CD4-positive, alpha-beta T cell treated with Interleukin-17A for 1 hour (primary cell): ENCODE measurements around the gene UBE2U.
"Not testable (repeated sequence)": the region's sequence is repeated elsewhere in the genome, so short reads cannot be mapped to it uniquely, and the experiment has no call there.

Source experiments
- DNase-seq: peaks from one replicate; pipeline ENCODE4 v3.0.0-alpha.2; 2020

The UBE2U gene

GRCh38 chr1:64194168-64195080 lies 9.0 kb upstream of the UBE2U start:
- DNase-seq, result no peak

GRCh38 chr1:64195081-64195395 lies 8.4 kb upstream of the UBE2U start:
- DNase-seq, result no peak

- DNase-seq, result no peak
Observed at GRCh38 chr1:64196074-64196870, 7.2 kb upstream of the UBE2U start.

- DNase-seq, result no peak
Observed at GRCh38 chr1:64197076-64197475, 6.3 kb upstream of the UBE2U start.

GRCh38 chr1:64199154-64199553 lies 4.3 kb upstream of the UBE2U start:
- DNase-seq, result no peak

- DNase-seq, result no peak
Observed at GRCh38 chr1:64200064-64200463, 3.4 kb upstream of the UBE2U start.

GRCh38 chr1:64209221-64209620 lies 5.8 kb downstream of the UBE2U start:
- no peak for DNase-seq

- no peak for DNase-seq
Observed at GRCh38 chr1:64212031-64212430, 8.6 kb downstream of the UBE2U start.

GRCh38 chr1:64215576-64215975 lies 12.2 kb downstream of the UBE2U start:
- DNase-seq, result no peak

- DNase-seq, result no peak
Observed at GRCh38 chr1:64220241-64220640, 16.8 kb downstream of the UBE2U start.

GRCh38 chr1:64223329-64224151 lies 20.1 kb downstream of the UBE2U start:
- no peak for DNase-seq

- DNase-seq, result not testable (repeated sequence)
Observed at GRCh38 chr1:64224236-64224635, 20.8 kb downstream of the UBE2U start.

- DNase-seq, result no peak
Observed at GRCh38 chr1:64228167-64228957, 24.9 kb downstream of the UBE2U start.

- DNase-seq, result no peak
Observed at GRCh38 chr1:64229307-64229706, 25.9 kb downstream of the UBE2U start.

GRCh38 chr1:64231153-64231552 lies 27.7 kb downstream of the UBE2U start:
- no peak for DNase-seq

GRCh38 chr1:64231654-64232053 lies 28.2 kb downstream of the UBE2U start:
- no peak for DNase-seq

GRCh38 chr1:64234714-64235113 lies 31.3 kb downstream of the UBE2U start:
- no peak for DNase-seq

GRCh38 chr1:64235181-64235580 lies 31.8 kb downstream of the UBE2U start:
- DNase-seq, result no peak

- no peak for DNase-seq
Observed at GRCh38 chr1:64235910-64236309, 32.5 kb downstream of the UBE2U start.

- DNase-seq, result no peak
Observed at GRCh38 chr1:64236541-64236954, 33.1 kb downstream of the UBE2U start.

GRCh38 chr1:64239519-64239918 lies 36.1 kb downstream of the UBE2U start:
- DNase-seq, result not testable (repeated sequence)

GRCh38 chr1:64240206-64240605 lies 36.8 kb downstream of the UBE2U start:
- DNase-seq, result no peak
